NCI-H1694 treated with DMSO at 0.1 percent for 48 hours (cell line): Measurements from ENCODE around the gene PNPLA8.
"Not testable (repeated sequence)": the region's sequence is repeated elsewhere in the genome, so short reads cannot be mapped to it uniquely, and the experiment has no call there.

Experiments used
- DNase-seq: peaks from one replicate; lab custom pipeline; 2025; lab: John Stamatoyannopoulos, UW

The PNPLA8 gene

GRCh38 chr7:108528183-108528712, 2.3 kb upstream of the PNPLA8 start:
- no peak for DNase-seq

- DNase-seq = no peak
Measured at GRCh38 chr7:108526768-108527017, 758 bp upstream of the PNPLA8 start.

GRCh38 chr7:108525327-108525984, 479 bp downstream of the PNPLA8 start:
- peak; percentile 84 for DNase-seq

GRCh38 chr7:108522780-108523179, 3.2 kb downstream of the PNPLA8 start:
- DNase-seq = no peak

- no peak for DNase-seq
Measured at GRCh38 chr7:108517951-108518350, 8.0 kb downstream of the PNPLA8 start.

- DNase-seq = no peak
Measured at GRCh38 chr7:108515630-108516029, 10.3 kb downstream of the PNPLA8 start.

- no peak for DNase-seq
Measured at GRCh38 chr7:108515013-108515412, 10.9 kb downstream of the PNPLA8 start.

- DNase-seq = no peak
Measured at GRCh38 chr7:108511939-108512338, 14.0 kb downstream of the PNPLA8 start.

- not testable (repeated sequence) for DNase-seq
Measured at GRCh38 chr7:108504576-108504975, 21.4 kb downstream of the PNPLA8 start.

GRCh38 chr7:108503112-108504026, 22.6 kb downstream of the PNPLA8 start:
- DNase-seq = no peak

GRCh38 chr7:108499566-108499965, 26.4 kb downstream of the PNPLA8 start:
- DNase-seq = no peak

GRCh38 chr7:108498481-108498880, 27.5 kb downstream of the PNPLA8 start:
- DNase-seq = no peak

GRCh38 chr7:108497082-108497725, 28.7 kb downstream of the PNPLA8 start:
- DNase-seq = peak; percentile 77

- DNase-seq = no peak
Measured at GRCh38 chr7:108492742-108493141, 33.2 kb downstream of the PNPLA8 start.

- no peak for DNase-seq
Measured at GRCh38 chr7:108488768-108489538, 37.0 kb downstream of the PNPLA8 start.

GRCh38 chr7:108487646-108488045, 38.3 kb downstream of the PNPLA8 start:
- no peak for DNase-seq

- DNase-seq = no peak
Measured at GRCh38 chr7:108486291-108486966, 39.5 kb downstream of the PNPLA8 start.

GRCh38 chr7:108484137-108484536, 41.8 kb downstream of the PNPLA8 start:
- no peak for DNase-seq

GRCh38 chr7:108480311-108480710, 45.6 kb downstream of the PNPLA8 start:
- DNase-seq = no peak

GRCh38 chr7:108479751-108480150, 46.2 kb downstream of the PNPLA8 start:
- DNase-seq = no peak

GRCh38 chr7:108479118-108479517, 46.8 kb downstream of the PNPLA8 start:
- no peak for DNase-seq
